Measurements from ENCODE around the gene PCP2.

GRCh38 chr19:7617735-7618134 is 15.8 kb downstream of the PCP2 start:
- TF ChIP-seq POLR2A (IDR thresholded peaks at IDR 0.05; ENCODE audit: low read length) (no peak), GATA1 (IDR thresholded peaks at IDR 0.05; ENCODE audit: low read depth, low read length) (no peak)

Data from erythroblast (primary cell).